Endothelial cell of umbilical vein (primary cell): ENCODE measurements around the gene PLD1. TPM values are rescaled to one million over a fixed set of nuclear protein-coding genes. Genes with fewer than 3 reads are reported as not detected.
A peak's percentile ranks its signal among the peaks of the same experiment; 100 is the strongest.

Source experiments
- BruUV-seq: library from RNA; stranded (reverse); fragments of 400-500 nt; replicated peaks from 2 replicates; lab custom pipeline; 2021; lab: Mats Ljungman, UMichigan
- CTCF ChIA-PET: fragments of 300-600, 350-600 bp; sonication (Branson Sonifier 250); formaldehyde crosslinking; loops from one replicate; lab custom pipeline; 2021; ENCODE audit warnings: antibody characterized with exemption, inconsistent platforms; lab: Charles Lee
- POLR2A ChIA-PET: fragments of 300-600, 350-600 bp; sonication (Branson Sonifier 250); formaldehyde crosslinking; loops from one replicate; lab custom pipeline; 2021; ENCODE audit warnings: antibody characterized with exemption, inconsistent platforms; lab: Charles Lee
- DNase-seq: peaks from one replicate; pipeline ENCODE4 v3.0.0-alpha.2; 2011; ENCODE audit warnings: low read depth, low spot score
- FAIRE-seq: peaks from 2 replicates; lab custom pipeline; 2011; peaks lifted over from hg19 to GRCh38; lab: Jason Lieb, UNC
- H2AFZ ChIP-seq: 2 replicates; pipeline ENCODE4 v1.6.0; 2012; ENCODE audit warnings: low read depth, low read length, control low read depth, inconsistent platforms
- H3K27ac ChIP-seq: 2 replicates; pipeline ENCODE4 v1.5.1; 2011; ENCODE audit warnings: low read depth, mild to moderate bottlenecking, control low read depth, low read length, moderate library complexity; ENCODE audit not compliant: insufficient read depth
- H3K27me3 ChIP-seq, 2 experiments: 2 replicates each; pipeline versions ENCODE4 v1.6.0 to v1.6.1; 2011; ENCODE audit warnings: low read length in 2 of 2, mixed read lengths in 1 of 2; ENCODE audit not compliant: control insufficient read depth in 2 of 2, insufficient read depth in 2 of 2
- H3K36me3 ChIP-seq, 2 experiments: 2 replicates in 1 of 2; 3 replicates in 1 of 2; pipeline ENCODE4 v1.5.1; 2011; ENCODE audit warnings: low read length in 2 of 2, mild to moderate bottlenecking in 1 of 2, moderate library complexity in 1 of 2; ENCODE audit not compliant: control insufficient read depth in 2 of 2, insufficient read depth in 2 of 2; ENCODE audit errors: extremely low read depth in 1 of 2
- H3K4me1 ChIP-seq: 3 replicates; pipeline ENCODE4 v1.5.1; 2011; ENCODE audit warnings: mild to moderate bottlenecking, low read length; ENCODE audit not compliant: control insufficient read depth, insufficient read depth; ENCODE audit errors: extremely low read depth
- H3K4me2 ChIP-seq: 2 replicates; pipeline ENCODE4 v1.6.1; 2011; ENCODE audit warnings: low read length, control low read depth, mixed read lengths; ENCODE audit not compliant: insufficient read depth
- H3K4me3 ChIP-seq, 3 experiments: fragments of 200-600 bp in 1 of 3; sonication (generic), shearing (Covaris generic) in 1 of 3; replicated peaks in 1 of 3; 2 replicates each; pipeline ENCODE4 v1.5.1; 2011 to 2016; ENCODE audit warnings: control low read depth in 3 of 3, low read length in 3 of 3, mild to moderate bottlenecking in 2 of 3, inconsistent platforms in 1 of 3, low read depth in 1 of 3, moderate library complexity in 1 of 3; ENCODE audit not compliant: insufficient read depth in 1 of 3
- H3K79me2 ChIP-seq: 2 replicates; pipeline ENCODE4 v1.6.0; 2012; ENCODE audit warnings: low read length, inconsistent platforms; ENCODE audit not compliant: control insufficient read depth, insufficient read depth
- H3K9ac ChIP-seq: replicated peaks from 2 replicates; pipeline ENCODE3; 2011; ENCODE audit warnings: low read length, control low read depth; ENCODE audit not compliant: insufficient read depth; ENCODE audit errors: extremely low read depth
- H3K9me1 ChIP-seq: replicated peaks from 3 replicates; pipeline ENCODE4 v1.6.0; 2011; ENCODE audit warnings: mild to moderate bottlenecking, low read length; ENCODE audit not compliant: control insufficient read depth, insufficient read depth; ENCODE audit errors: extremely low read depth
- H3K9me3 ChIP-seq: replicated peaks from 2 replicates; pipeline ENCODE4 v1.5.1; 2012; ENCODE audit warnings: low read length, inconsistent platforms; ENCODE audit not compliant: control insufficient read depth, insufficient read depth
- H4K20me1 ChIP-seq: replicated peaks from 2 replicates; pipeline ENCODE3; 2011; ENCODE audit warnings: mild to moderate bottlenecking, low read length; ENCODE audit not compliant: control insufficient read depth, insufficient read depth; ENCODE audit errors: extremely low read depth
- CTCF ChIP-seq, 2 donors: IDR thresholded peaks; 1 replicate in 1 of 2; 2 replicates in 1 of 2; pipeline ENCODE4 v1.5.1; 2011; ENCODE audit warnings: low read length in 2 of 2, mild to moderate bottlenecking in 2 of 2, moderate library complexity in 2 of 2, control low read depth in 1 of 2, inconsistent platforms in 1 of 2, low read depth in 1 of 2; ENCODE audit not compliant: insufficient read depth in 1 of 2; ENCODE audit errors: extremely low read depth in 1 of 2
- EZH2 ChIP-seq: IDR thresholded peaks from 2 replicates; pipeline ENCODE4 v1.6.1; 2012; ENCODE audit warnings: borderline replicate concordance, low read depth, mild to moderate bottlenecking, moderate library complexity, low read length, inconsistent platforms; ENCODE audit not compliant: severe bottlenecking
- FOS ChIP-seq: IDR thresholded peaks from 2 replicates; pipeline ENCODE4 v1.6.1; 2011; ENCODE audit warnings: mild to moderate bottlenecking, low read length, moderate library complexity, borderline replicate concordance; ENCODE audit not compliant: insufficient read depth
- GATA2 ChIP-seq: IDR thresholded peaks from 2 replicates; pipeline ENCODE4 v1.7.0; 2011; ENCODE audit warnings: low read depth, mild to moderate bottlenecking, moderate library complexity, mixed read lengths, low read length; ENCODE audit not compliant: insufficient read length, insufficient read depth
- JUN ChIP-seq: IDR thresholded peaks from 2 replicates; pipeline ENCODE4 v1.6.1; 2011; ENCODE audit warnings: borderline replicate concordance, low read depth; ENCODE audit not compliant: insufficient read length, insufficient read depth
- MYC ChIP-seq: IDR thresholded peaks from one replicate; pipeline ENCODE4 v1.6.1; 2011; ENCODE audit warnings: mild to moderate bottlenecking, low read depth, low read length
- POLR2A ChIP-seq: IDR thresholded peaks from 2 replicates; pipeline ENCODE4 v1.6.1; 2012; ENCODE audit warnings: low read depth, mild to moderate bottlenecking, control low read depth, low read length
- POLR2AphosphoS5 ChIP-seq: IDR thresholded peaks from 2 replicates; pipeline ENCODE4 v1.6.1; 2012; ENCODE audit warnings: low read depth, mild to moderate bottlenecking, control low read depth, low read length, moderate library complexity; ENCODE audit not compliant: insufficient read depth
- dilution Hi-C: fragments of 300-500 bp; cut with MboI; formaldehyde crosslinking; loops from one replicate; pipeline ENCODE4 v1.15.0; 2019; ENCODE audit warnings: low sequenced_read_pairs; ENCODE audit not compliant: extremely low pct_ligation_motif_present
- intact Hi-C: fragments of 100-400 bp; cut with micrococcal nuclease; formaldehyde crosslinking; loops from one replicate; pipeline ENCODE4 v1.10.0; 2022
- polyA plus RNA-seq, 4 experiments: library from polyadenylated mRNA; depleted of rRNA in 3 of 4; stranded (reverse) in 3 of 4; unstranded in 1 of 4; fragments of >200 nt; gene quantifications; 2 replicates each; pipeline versions ENCODE4 v1.2.1 to v1.2.3, GENCODE V29; 2011 to 2012; ENCODE audit warnings: missing spikeins in 1 of 4
- total RNA-seq: library from RNA; stranded (reverse); gene quantifications from 2 replicates; pipeline ENCODE4 v1.2.3, GENCODE V29; 2021

Gene PLD1
- total and polyA plus RNA-seq, 2 donors (not counting 3 experiments of a cell fraction or from before 2014, with no cell fraction given), result 42.0 to 108 TPM

- H3K79me2 ChIP-seq, result peaks cover 5% of the 10 kb centered on the region
- no peaks in the 10 kb centered on the region for H3K36me3 ChIP-seq
- H3K27me3 ChIP-seq, result no peaks in the 10 kb centered on the region
- dilution Hi-C loops, result no loop called here
- H3K4me1 ChIP-seq, result peaks cover 16% of the 10 kb centered on the region
- H3K4me2 ChIP-seq, result peak overlapping the region; percentile 66
- H2AFZ ChIP-seq, result peak overlapping the region; percentile 10
- ChIA-PET CTCF (interaction anchor here (0.7 to 5.1 kb wide), 29 partner anchors 8 to 809 kb away, joined by 3 to 62 read pairs (median 6); no protein-coding TSS in a partner anchor), POLR2A (interaction anchor here (1.5 kb wide), 1 partner anchor 20 kb away, joined by 6 read pairs; no protein-coding TSS in a partner anchor)
- peak; percentile 93 for DNase-seq
- TSS peak; percentile 46 for BruUV-seq
- no peaks in the 10 kb centered on the region for H3K9me1 ChIP-seq
- FAIRE-seq, result peak; percentile 72
- peak overlapping the region; percentile 3 to 51 (median 47) for H3K4me3 ChIP-seq
- peak overlapping the region; percentile 34 for H3K27ac ChIP-seq
- no peaks in the 10 kb centered on the region for H3K9me3 ChIP-seq
- peak overlapping the region; percentile 10 for H3K9ac ChIP-seq
- H4K20me1 ChIP-seq, result no peaks in the 10 kb centered on the region
- TF ChIP-seq POLR2AphosphoS5, result no peak
- intact Hi-C loops, result loop anchor here (1.0 kb wide), 1 partner anchor 125 kb away; no protein-coding TSS in a partner anchor
These were observed 39.3 kb downstream of the PLD1 start for GRCh38 chr3:171770689-171771620.

GRCh38 chr3:171769461-171769860 is 40.8 kb downstream of the PLD1 start:
- POLR2A ChIA-PET, result no interaction called here
- TF ChIP-seq POLR2A (no peak), MYC (no peak), EZH2 (no peak), JUN (no peak), GATA2 (no peak), CTCF (IDR thresholded peaks at IDR 0.05; ENCODE audit: extremely low read depth in 1 of 2, insufficient read depth in 1 of 2, low read depth in 1 of 2, low read length in 2 of 2) (no peak), FOS (no peak)
- intact Hi-C loops (no loop called here), dilution Hi-C loops (no loop called here)
- CTCF ChIA-PET, result interaction anchor here (0.8 to 5.1 kb wide), 2 partner anchors 12 to 66 kb away, joined by 3 to 60 read pairs; no protein-coding TSS in a partner anchor
- Histone ChIP-seq H3K27me3 (no peaks in the 10 kb centered on the region), H3K9me3 (no peaks in the 10 kb centered on the region), H3K36me3 (no peaks in the 10 kb centered on the region), H3K4me2 (no peak overlapping the region), H3K4me1 (peaks cover 16% of the 10 kb centered on the region), H2AFZ (no peak overlapping the region), H3K9me1 (no peaks in the 10 kb centered on the region), H4K20me1 (no peaks in the 10 kb centered on the region), H3K9ac (no peak overlapping the region), H3K27ac (no peak overlapping the region), H3K79me2 (peaks cover 3% of the 10 kb centered on the region), H3K4me3 (peak overlapping the region in 1 of 3 experiments; percentile 51)
- no TSS peak for BruUV-seq
- DNase-seq, result no peak
- FAIRE-seq, result no peak
